GM19351 (cell line): ENCODE results near the gene NSDHL.

Source experiments
- ATAC-seq: cut with Tn5 transposase; IDR thresholded peaks from one replicate; pipeline ENCODE4 v1.9.1; 2021; ENCODE audit warnings: mild to moderate bottlenecking, moderate library complexity; ENCODE audit not compliant: unreplicated experiment

The NSDHL gene

DNA sequence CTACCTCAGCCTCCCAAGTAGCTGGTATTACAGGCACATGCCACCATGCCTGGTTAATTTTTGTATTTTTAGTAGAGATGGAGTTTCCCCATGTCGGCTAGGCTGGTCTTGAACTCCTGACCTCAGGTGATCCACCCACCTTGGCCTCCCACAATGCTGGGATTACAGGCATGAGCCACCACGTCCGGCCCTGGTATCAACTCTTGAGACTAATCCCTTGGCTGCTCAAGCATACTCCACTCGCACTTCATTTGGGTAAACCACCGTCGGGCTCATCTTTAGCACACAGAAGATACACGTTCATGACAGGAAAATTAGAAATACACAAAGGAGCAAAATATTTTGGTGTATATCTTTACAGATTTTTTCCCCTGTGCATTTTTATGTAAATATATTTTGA, 79.2 kb downstream of the NSDHL start:
- ATAC-seq = peak; percentile 55

- no peak for ATAC-seq
Measured at GRCh38 chrX:152912106-152912505, 81.2 kb downstream of the NSDHL start.

DNA sequence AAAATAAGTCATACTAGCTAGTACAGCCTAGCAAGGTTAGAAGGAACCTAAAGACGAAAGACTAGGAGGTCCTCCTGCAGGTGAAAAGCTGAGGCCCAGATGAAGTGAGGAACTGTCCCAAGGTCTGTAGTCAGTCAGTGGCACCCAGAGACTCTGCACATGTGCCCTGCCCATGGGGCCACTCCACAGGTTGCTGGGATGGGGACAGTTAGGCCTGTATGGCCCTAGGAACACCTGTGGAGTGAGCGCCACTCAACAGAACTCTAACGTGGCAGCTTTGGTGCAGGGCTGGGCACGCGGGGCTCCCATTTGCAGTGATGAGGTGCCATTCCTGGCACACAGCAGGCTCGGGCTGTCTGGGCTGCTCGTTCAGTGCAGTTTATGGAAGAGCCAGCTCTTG, 81.8 kb downstream of the NSDHL start:
- no peak for ATAC-seq

GRCh38 chrX:152913346-152913745, 82.5 kb downstream of the NSDHL start:
- no peak for ATAC-seq

- ATAC-seq = no peak
Measured at GRCh38 chrX:152913910-152914309, 83.0 kb downstream of the NSDHL start.

GRCh38 chrX:152915541-152916241, 84.8 kb downstream of the NSDHL start:
- peak; percentile 89 for ATAC-seq

DNA sequence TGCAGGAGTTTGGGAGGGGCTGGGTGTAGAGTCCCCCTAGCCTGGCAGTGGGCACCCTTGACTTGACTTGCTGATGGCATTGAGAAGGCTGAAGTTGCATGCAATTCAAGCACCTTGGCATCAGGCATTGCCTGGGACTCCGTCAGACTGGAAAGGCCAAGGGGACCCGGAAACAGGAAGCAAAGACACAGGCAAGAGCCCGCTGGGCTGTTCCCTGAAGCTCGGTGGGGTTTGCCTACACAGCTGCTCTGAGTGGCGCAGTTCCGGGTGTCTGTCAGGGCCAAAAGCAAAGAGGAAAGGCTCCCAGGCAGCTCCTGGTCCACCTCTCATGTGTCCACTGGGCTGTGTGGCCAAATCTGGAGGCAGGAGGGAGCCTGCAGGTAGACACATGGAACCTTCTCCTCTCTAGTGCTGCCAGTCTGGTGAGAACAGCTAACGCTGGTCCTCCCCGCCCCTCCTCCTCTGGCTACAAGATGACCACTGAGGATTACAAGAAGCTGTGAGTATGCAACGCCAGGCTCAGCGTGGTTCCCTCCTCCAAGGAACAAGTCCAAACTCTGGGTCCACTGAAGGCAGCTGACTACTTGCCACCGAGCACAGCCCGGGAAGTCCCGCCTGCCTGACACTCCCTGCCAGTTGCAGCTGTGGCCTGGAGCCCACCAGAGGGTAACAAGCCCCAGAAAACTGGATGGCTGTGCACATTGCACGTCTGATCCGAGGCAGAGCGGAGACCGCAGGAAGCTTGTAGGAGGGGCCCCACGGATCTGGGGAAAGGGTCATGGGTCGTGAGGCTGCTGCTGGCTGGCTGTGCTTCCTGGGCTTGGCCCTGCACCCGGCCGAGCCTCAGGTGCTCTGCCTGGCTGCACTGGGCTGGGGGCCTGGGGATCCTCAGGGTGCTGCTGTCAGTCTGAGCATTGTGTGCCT, 87.1 kb downstream of the NSDHL start:
- ATAC-seq = no peak

DNA sequence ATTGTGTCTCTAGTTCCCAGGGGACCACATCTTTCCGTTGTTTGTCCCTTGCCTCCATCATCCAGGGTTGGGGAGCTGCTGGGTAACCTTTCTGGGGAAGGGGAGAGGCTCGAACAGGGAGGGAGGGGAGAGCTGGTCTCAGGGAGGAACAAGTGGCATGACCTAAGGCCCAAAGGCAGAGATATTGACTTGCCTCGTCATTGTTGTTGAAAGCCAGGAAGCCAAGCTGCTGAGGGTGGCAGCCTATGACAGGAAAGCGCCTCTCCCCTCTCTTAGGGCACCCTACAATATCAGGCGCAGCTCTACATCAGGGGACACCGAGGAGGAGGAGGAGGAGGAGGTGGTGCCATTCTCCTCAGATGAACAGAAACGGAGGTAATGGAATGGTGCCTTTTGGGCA, 87.8 kb downstream of the NSDHL start:
- no peak for ATAC-seq
